ENCODE measurements around the gene TFB2M.
"Not testable (repeated sequence)": the region's sequence is repeated elsewhere in the genome, so short reads cannot be mapped to it uniquely, and the experiment has no call there.

TFB2M gene

DNA sequence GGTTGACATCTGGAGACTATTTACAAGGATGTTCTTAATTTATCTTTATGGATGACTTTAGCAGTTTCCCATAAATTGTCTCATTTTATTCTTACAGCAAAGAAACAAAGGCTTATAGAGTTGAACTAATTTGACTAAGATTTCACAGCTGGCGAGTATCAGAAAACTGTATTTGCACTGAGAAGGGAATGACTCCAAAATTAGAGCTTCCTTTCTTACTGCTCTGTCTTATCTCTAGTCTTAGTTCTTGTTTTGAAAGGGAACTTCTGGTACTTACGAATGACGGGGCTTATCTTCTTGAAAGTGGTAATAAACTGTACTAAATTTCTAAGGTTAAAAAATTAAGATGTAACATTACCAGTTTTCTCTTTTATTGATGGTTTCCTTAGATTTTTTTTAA lies 13.8 kb upstream of the TFB2M start:
- H3K27ac ChIP-seq = no peak overlapping the region
- ChIA-PET POLR2A (ENCODE audit: low non-redundant PET) (no interaction called here), CTCF (no interaction called here)
- no peak for DNase-seq (ENCODE audit: low spot score)
- TF ChIP-seq, protein P1, sequence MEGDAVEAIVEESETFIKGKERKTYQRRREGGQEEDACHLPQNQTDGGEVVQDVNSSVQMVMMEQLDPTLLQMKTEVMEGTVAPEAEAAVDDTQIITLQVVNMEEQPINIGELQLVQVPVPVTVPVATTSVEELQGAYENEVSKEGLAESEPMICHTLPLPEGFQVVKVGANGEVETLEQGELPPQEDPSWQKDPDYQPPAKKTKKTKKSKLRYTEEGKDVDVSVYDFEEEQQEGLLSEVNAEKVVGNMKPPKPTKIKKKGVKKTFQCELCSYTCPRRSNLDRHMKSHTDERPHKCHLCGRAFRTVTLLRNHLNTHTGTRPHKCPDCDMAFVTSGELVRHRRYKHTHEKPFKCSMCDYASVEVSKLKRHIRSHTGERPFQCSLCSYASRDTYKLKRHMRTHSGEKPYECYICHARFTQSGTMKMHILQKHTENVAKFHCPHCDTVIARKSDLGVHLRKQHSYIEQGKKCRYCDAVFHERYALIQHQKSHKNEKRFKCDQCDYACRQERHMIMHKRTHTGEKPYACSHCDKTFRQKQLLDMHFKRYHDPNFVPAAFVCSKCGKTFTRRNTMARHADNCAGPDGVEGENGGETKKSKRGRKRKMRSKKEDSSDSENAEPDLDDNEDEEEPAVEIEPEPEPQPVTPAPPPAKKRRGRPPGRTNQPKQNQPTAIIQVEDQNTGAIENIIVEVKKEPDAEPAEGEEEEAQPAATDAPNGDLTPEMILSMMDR (conservative IDR thresholded peaks at IDR 0.05; ENCODE audit: low read depth) = no peak

DNA sequence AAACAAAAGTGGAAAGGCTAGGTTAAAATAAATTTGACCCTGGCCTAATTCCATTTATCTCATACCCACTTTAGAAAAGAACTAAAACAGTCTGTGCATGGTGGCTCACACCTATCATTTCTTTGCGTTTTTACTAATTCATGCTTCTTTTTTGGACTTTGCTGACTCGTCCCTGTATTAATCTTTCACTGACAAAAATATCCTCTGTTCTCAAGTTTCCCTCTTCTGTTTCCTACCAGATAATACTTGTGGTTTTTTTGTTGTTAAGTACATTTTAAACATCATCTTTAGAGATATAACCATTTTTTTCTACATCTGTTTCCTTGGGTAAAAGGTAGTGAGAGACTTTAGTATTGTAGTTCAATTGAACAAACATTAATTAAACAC lies 11.7 kb upstream of the TFB2M start:
- CTCF ChIA-PET = no interaction called here
- DNase-seq (ENCODE audit: low spot score) = no peak

DNA sequence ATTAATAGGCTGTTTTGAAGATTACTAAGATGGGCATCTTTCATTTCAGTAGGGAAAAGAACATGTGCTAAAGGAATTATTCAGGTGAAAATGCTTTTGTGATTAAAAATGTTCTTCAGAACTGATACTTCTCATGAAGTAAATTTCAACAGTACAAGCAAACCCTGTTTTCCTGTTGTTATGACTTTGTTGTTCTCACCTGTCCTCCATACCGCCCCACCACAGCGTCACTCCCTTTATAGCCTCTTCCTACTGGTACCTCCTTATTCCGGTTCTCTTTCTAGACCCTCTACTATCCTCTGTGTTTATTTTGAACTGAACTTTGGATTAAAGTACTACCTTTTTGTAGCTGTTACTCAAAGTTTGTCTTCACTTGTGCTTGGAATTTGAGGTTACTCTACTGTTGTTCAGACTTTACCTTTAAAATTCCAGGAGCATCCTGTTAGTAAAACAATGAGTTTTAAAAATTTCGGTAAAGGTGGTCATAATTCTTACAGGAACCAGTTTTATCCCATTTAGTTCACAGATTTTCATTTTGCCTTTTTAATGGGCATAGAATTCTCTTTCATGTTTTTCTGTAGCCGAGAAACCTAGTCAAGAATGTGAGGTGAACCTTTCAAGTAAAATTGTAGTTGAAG lies 11.1 kb upstream of the TFB2M start:
- CTCF ChIA-PET = no interaction called here
- no peak overlapping the region for H3K27ac ChIP-seq
- no peak for DNase-seq (ENCODE audit: low spot score)
- TF ChIP-seq, protein P1 (conservative IDR thresholded peaks at IDR 0.05; ENCODE audit: low read depth) = no peak
- POLR2A ChIA-PET (ENCODE audit: low non-redundant PET) = no interaction called here

More for the DNA sequence above, 11.7 kb upstream of the TFB2M start:
- TF ChIP-seq, protein P1 (conservative IDR thresholded peaks at IDR 0.05; ENCODE audit: low read depth) = no peak
- POLR2A ChIA-PET (ENCODE audit: low non-redundant PET) = no interaction called here
- no peak overlapping the region for H3K27ac ChIP-seq

DNA sequence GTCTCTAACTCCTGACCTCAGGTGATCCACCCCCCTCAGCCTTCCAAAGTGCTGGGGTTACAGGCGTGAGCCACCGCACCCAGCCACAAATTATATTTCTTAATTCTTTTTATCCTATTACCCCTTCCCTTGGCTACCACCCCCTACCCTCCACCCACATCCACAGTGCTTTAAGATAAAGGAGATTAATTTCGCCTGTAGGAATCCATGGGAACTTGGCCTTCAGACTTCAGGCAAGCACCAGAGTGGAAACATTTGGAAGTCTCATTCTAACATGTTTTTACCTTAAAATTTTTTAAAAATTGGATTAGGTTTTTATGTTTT lies 10.6 kb upstream of the TFB2M start:
- no peak overlapping the region for H3K27ac ChIP-seq
- POLR2A ChIA-PET (ENCODE audit: low non-redundant PET) = no interaction called here
- TF ChIP-seq, protein P1 (conservative IDR thresholded peaks at IDR 0.05; ENCODE audit: low read depth) = no peak
- no peak for DNase-seq (ENCODE audit: low spot score)
- CTCF ChIA-PET = no interaction called here

DNA sequence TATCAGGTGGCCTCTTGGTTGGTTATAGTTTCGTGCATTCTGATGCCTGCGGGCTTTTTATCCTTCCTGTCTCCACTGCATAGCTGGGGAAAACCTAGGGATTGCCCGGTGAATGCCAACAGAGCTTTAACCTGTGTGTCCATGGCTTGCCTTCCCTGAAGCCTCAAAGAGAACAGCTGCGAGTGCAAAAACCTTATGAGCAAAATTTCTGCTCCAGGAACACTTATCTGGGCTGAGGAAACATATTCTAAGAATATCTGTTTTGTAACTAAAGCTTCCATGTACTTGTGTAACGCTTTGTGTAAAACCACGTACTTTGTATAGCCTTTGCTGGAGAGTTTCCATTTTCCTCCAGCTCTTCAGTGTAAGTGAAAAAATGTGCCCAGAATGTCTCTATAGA lies 7.4 kb upstream of the TFB2M start:
- CTCF ChIA-PET = no interaction called here
- H3K27ac ChIP-seq = no peak overlapping the region
- TF ChIP-seq, protein P1 (conservative IDR thresholded peaks at IDR 0.05; ENCODE audit: low read depth) = no peak
- no peak for DNase-seq (ENCODE audit: low spot score)
- POLR2A ChIA-PET (ENCODE audit: low non-redundant PET) = no interaction called here

DNA sequence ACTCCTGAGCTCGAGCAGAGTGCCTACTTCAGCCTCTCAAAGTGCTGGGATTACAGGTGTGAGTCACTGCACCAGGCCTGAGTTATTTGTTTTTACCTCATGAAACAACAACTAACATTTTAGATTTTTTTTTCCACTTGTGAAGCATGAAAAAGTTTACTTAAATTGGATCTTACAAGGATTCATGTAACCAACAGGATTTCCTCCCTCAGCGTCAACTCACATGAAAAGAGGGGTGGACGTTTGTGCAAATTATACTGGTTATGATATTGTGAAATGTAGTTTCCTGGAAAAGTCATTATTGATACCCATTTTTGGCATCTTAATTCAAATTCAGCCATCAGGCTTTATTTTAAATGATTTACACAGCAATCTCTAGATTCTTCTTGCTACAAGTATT lies 6.7 kb upstream of the TFB2M start:
- DNase-seq (ENCODE audit: low spot score) = no peak
- ChIA-PET POLR2A (ENCODE audit: low non-redundant PET) (no interaction called here), CTCF (no interaction called here)
- H3K27ac ChIP-seq = no peak overlapping the region
- TF ChIP-seq, protein P1 (conservative IDR thresholded peaks at IDR 0.05; ENCODE audit: low read depth) = no peak

DNA sequence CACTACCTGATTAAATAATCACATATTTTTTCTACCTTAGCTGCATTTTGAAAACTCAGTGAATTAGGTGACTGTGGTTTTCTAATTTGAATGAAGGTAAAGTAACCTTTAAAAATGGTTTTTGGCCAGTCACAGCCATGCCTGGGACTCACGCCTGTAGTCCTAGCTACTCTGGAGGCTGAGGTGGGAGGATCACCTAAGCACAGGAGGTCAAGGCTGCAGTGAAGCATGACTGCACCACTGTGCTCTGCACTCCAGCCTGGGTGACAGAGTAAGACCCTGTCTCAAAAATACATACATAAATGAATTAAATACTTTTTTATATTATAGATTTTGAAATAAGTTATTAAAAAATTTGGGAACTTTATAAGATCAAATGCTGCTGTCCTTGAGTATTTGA lies 5.9 kb upstream of the TFB2M start:
- no peak for DNase-seq (ENCODE audit: low spot score)
- POLR2A ChIA-PET (ENCODE audit: low non-redundant PET) = no interaction called here
- CTCF ChIA-PET = interaction anchor here (0.7 kb wide), 1 partner anchor 1699 kb away, joined by 3 read pairs; no protein-coding TSS in a partner anchor
- TF ChIP-seq, protein P1 (conservative IDR thresholded peaks at IDR 0.05; ENCODE audit: low read depth) = no peak
- H3K27ac ChIP-seq = no peak overlapping the region

DNA sequence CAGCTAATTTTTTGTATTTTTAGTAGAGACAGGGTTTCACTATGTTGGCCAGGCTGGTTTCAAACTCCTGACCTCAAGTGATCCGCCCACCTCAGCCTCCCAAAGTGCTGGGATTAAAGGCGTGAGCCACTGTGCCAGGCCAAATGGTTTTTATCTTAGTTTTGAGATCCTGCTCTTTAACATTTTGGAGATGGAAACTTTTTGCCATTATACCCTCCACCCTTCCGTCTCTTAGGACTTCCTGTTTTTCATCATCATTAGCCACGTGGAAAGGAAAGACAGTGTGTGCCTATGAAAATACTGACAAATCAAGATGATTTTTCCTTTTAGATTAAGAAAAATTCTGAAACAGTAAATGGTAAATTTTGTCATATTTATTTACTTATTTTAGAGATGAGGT lies 5.2 kb upstream of the TFB2M start:
- POLR2A ChIA-PET (ENCODE audit: low non-redundant PET); H3K27ac ChIP-seq; CTCF ChIA-PET; DNase-seq (ENCODE audit: low spot score): not testable (repeated sequence)
